Measurements from ENCODE around the gene KHNYN.
"Not testable (repeated sequence)": the region's sequence is repeated elsewhere in the genome, so short reads cannot be mapped to it uniquely, and the experiment has no call there.

Gene KHNYN

DNA sequence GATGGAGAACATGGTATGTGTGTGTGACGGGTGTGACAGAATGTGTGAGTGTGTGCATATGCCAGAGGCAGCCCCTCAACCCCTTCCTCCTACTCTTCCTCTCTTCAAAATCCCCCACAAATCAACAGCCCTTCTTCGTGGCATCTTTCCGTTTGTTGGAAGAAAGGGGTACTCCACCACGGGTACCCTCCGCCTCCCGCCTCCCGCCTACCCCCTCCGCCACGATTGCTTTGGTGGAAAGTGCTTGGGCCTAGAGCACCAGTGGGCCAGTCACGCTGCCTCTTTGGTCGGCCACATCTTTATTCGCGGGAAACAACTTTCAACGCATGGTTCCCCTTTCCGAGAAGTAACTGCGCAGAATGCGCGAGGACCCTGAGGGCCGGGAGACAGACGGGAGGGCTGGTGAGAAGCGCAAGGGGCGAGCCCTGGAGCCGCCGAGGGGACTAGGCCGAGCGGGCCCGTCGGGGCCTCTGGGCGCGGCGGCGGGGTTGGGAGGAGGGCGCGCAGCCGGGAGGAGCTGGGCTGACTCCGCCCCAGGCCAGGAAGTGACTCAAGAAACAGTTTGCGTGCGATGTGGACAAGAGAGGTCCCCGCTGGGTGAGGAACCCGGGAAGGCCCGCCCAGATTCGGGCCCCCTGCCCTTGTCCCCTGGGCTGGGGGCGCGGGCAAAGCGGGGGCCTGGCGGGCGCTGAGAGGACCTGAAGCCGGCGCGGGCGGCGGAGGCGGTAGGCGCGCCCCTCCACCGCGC lies at the start of gene KHNYN, which contains the start of gene CBLN3:
KHNYN (plus strand) TSS at position 560 of the 748 bp plus-strand sequence. CDS start 777 bp downstream, outside the sequence.
CBLN3 (minus strand) TSS at position 274 of the 748 bp plus-strand sequence. CDS start 614 bp downstream, outside the sequence.
- TF ChIP-seq, protein P1, sequence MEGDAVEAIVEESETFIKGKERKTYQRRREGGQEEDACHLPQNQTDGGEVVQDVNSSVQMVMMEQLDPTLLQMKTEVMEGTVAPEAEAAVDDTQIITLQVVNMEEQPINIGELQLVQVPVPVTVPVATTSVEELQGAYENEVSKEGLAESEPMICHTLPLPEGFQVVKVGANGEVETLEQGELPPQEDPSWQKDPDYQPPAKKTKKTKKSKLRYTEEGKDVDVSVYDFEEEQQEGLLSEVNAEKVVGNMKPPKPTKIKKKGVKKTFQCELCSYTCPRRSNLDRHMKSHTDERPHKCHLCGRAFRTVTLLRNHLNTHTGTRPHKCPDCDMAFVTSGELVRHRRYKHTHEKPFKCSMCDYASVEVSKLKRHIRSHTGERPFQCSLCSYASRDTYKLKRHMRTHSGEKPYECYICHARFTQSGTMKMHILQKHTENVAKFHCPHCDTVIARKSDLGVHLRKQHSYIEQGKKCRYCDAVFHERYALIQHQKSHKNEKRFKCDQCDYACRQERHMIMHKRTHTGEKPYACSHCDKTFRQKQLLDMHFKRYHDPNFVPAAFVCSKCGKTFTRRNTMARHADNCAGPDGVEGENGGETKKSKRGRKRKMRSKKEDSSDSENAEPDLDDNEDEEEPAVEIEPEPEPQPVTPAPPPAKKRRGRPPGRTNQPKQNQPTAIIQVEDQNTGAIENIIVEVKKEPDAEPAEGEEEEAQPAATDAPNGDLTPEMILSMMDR (IDR thresholded peaks at IDR 0.05; ENCODE audit: low read length, missing control alignments): no peak
- H3K4me3 ChIP-seq (replicated peaks; ENCODE audit: low read depth, low read length): peak within 1 kb of the TSS; percentile 91
- DNase-seq (ENCODE audit: low read depth): peak; percentile 93

DNA sequence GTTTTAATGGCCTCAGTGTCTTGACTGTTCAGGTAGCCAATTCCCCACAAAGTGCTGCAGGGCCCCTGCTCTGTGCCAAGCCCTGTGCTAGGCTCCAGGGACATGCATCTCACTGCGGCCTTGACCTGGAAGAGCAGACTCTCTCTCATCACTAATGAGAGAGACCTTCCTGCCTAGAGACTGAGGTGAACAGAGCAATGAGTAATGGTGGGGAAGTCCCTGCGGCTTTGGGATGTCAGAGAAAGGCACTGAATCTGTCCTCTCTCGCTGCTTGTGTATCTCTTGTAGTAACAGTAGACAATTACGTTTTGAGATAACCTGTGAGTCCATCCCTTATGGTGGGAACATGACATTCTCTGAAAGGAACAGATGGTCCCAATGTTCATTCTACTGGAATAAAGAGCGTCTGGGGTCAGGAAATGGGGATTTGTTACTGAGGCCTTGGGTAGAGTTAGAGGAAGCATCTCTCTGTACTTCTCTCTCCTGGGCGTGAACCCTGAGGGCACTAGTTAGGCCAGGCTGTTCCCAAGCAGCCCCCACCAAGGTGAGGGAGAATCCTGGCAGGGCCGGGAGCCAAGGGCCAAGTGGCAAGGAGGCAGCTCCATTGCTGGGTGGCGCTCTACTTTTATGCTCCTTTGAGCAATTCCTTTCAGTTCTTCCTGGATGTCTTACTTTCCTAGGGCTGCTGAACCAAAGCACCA lies 48.2 kb upstream of the KHNYN start:
- DNase-seq (ENCODE audit: low read depth): no peak
- TF ChIP-seq, protein P1 (IDR thresholded peaks at IDR 0.05; ENCODE audit: low read length, missing control alignments): no peak
- no peak overlapping the region for H3K4me3 ChIP-seq (replicated peaks; ENCODE audit: low read depth, low read length)

DNA sequence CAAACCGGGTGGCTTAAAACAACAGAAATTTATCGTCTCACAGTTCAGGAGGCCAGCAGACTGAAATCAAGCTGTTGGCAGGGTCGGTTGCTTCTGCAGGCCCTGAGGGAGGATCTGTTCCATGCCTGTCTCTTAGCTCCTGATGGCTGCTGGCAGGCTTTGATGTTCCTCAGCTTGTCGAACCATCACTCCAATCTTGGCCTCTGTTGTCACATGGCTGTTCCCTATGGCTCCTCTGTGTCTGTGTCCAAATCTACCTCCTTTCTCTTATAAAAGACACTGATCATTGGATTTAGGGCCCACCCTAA lies 47.7 kb upstream of the KHNYN start:
- H3K4me3 ChIP-seq (replicated peaks; ENCODE audit: low read depth, low read length): no peak overlapping the region
- no peak for DNase-seq (ENCODE audit: low read depth)
- TF ChIP-seq, protein P1 (IDR thresholded peaks at IDR 0.05; ENCODE audit: low read length, missing control alignments): no peak

DNA sequence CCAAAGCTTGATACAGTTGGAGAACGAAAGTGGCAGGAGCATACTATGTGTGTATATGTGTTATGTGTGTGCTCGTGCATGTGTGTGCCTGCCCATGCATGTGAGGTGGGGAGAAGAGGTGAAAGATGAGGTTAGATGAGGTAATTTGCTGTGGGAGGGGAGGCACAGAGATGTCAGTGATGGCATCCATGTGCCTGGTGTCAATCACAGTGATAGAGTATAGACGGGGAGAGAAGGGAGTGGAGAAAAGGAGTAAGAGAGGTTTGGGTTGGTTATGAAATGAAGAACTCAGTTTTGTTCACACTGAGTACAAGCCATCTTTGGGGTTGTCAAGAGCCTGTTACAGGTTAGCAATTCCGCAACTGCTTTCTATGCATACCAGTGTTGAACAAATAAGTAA lies 45.6 kb upstream of the KHNYN start:
- TF ChIP-seq, protein P1 (IDR thresholded peaks at IDR 0.05; ENCODE audit: low read length, missing control alignments): no peak
- no peak for DNase-seq (ENCODE audit: low read depth)
- H3K4me3 ChIP-seq (replicated peaks; ENCODE audit: low read depth, low read length): no peak overlapping the region

DNA sequence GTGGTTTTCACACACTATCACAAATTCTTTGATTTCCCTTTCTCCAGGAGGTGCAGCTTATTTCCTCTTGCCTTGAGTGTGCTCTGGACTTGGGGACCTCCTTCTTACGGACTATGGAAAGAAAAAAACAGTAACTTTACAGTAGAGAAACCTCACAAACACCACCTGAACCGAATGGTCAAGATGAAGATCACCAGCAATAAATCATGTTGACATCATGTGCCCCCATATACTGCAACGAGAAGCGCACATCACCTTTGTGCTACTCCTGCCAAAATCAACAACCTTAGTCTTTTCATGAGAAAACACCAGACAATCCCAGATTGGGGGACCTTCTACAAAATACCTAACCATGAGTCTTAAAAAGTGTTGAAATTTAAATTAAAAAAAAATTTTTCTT lies 44.2 kb upstream of the KHNYN start:
- H3K4me3 ChIP-seq (replicated peaks; ENCODE audit: low read depth, low read length): no peak overlapping the region
- TF ChIP-seq, protein P1 (IDR thresholded peaks at IDR 0.05; ENCODE audit: low read length, missing control alignments): no peak
- no peak for DNase-seq (ENCODE audit: low read depth)

DNA sequence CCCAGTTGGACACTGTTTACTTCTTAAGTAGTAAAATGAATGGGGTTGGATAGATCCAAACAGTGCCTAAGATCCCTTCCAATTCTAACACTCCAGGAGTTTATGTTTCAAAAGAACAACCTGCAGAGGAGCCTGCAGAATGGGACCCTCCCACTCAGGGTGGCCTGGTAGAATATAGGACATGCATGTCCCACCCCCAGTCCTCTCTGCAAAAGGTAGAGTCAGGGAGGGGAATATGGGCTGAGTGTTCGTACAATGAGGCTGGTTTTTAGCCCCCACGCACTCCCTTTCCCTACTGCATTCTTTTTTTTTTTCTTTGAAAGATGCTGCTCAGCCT lies 42.8 kb upstream of the KHNYN start:
- H3K4me3 ChIP-seq (replicated peaks; ENCODE audit: low read depth, low read length): no peak overlapping the region
- no peak for DNase-seq (ENCODE audit: low read depth)
- TF ChIP-seq, protein P1 (IDR thresholded peaks at IDR 0.05; ENCODE audit: low read length, missing control alignments): no peak

DNA sequence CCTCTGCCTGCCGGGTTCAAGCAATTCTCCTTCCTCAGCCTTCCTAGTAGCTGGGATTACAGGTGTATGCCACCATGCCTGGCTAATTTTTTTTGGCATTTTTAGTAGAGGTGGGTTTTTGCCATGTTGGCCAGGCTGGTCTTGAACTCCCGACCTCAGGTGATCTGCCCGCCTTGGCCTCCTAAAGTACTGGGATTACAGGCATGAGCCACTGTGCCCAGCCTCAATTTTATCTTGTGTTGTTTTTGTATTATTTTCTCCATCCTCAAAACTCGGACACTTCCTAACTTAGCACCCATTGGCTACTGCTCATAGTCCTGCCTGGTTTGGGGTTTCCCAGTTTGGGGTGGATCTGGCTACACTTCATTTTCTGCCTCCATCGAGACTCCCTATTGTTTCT lies 42.2 kb upstream of the KHNYN start:
- not testable (repeated sequence) for H3K4me3 ChIP-seq (replicated peaks; ENCODE audit: low read depth, low read length); DNase-seq (ENCODE audit: low read depth)
